ENCODE measurements around the gene PDLIM3. TPM values are rescaled to one million over a fixed set of nuclear protein-coding genes. Genes with fewer than 3 reads are reported as not detected.

Gene PDLIM3, protein sequence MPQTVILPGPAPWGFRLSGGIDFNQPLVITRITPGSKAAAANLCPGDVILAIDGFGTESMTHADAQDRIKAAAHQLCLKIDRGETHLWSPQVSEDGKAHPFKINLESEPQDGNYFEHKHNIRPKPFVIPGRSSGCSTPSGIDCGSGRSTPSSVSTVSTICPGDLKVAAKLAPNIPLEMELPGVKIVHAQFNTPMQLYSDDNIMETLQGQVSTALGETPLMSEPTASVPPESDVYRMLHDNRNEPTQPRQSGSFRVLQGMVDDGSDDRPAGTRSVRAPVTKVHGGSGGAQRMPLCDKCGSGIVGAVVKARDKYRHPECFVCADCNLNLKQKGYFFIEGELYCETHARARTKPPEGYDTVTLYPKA
- polyA plus RNA-seq: 21.9 and 24.5 TPM in 2 replicates

GRCh38 chr4:185534866-185535611, at the start of gene PDLIM3:
TSS of gene PDLIM3 (minus strand) at chr4:185535507. CDS start at chr4:185535434, 73 bp downstream.

GRCh38 chr4:185471235-185472102, 63.8 kb downstream of the PDLIM3 start, which contains the start of gene CCDC110:
TSS of gene CCDC110 (minus strand) at chr4:185471733. CDS start at chr4:185471683, 50 bp downstream.

Other genes starting within 250 kb of the PDLIM3 start
- 4.3 and 4.5 TPM in 2 replicates for gene LRP2BP, start 139.6 kb downstream of the PDLIM3 start, polyA plus RNA-seq
- gene ANKRD37, start 138.7 kb downstream of the PDLIM3 start, polyA plus RNA-seq: 6.0 and 17.7 TPM in 2 replicates
- 70.3 and 79.4 TPM in 2 replicates for gene UFSP2, start 109.5 kb downstream of the PDLIM3 start, polyA plus RNA-seq
- 1.2 and 3.2 TPM in 2 replicates for gene CCDC110, start 63.8 kb downstream of the PDLIM3 start, polyA plus RNA-seq

Measured in Purkinje cell (primary cell).